Measurements from ENCODE around the gene ZNF184.

DNA sequence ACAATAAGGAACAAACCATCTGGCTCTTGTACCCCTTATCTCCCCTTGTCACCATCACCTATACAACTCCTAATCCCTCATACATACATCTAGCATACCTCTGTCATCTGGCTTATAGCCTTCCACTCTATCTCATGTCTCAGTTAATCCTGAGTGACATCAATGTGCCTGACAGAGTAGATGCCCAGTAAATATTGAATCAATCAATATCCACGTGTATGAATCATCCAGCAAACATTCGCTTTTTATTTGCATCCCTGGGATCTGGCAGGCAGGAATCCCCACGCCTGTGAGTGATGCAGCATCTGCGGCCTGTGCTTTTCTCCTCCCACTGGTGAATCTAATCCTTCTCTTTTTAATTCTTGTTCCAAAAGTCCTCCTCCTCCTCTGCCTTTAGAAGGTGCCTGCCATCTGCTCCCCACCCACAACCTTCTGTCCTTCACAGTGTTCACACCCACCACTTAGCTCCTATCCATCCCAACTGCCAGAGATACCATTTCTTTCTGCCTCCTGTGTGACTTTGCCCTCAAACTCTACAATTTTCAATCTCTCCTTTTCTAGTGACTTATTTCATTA is 46.8 kb downstream of the ZNF184 start:
- TF ChIP-seq CTCF (IDR thresholded peaks at IDR 0.05) (no peak), ZFX (IDR thresholded peaks at IDR 0.05; ENCODE audit: borderline replicate concordance) (no peak)
